Measurements from ENCODE around the gene SCNN1A. TPM values are rescaled to one million over a fixed set of nuclear protein-coding genes. Genes with fewer than 3 reads are reported as not detected.

Gene SCNN1A
- total and polyA plus RNA-seq, 2 of the 13 experiments (the other 11 are each of a cell fraction or from before 2014, with no cell fraction given): 1.5 to 14.6 TPM

DNA sequence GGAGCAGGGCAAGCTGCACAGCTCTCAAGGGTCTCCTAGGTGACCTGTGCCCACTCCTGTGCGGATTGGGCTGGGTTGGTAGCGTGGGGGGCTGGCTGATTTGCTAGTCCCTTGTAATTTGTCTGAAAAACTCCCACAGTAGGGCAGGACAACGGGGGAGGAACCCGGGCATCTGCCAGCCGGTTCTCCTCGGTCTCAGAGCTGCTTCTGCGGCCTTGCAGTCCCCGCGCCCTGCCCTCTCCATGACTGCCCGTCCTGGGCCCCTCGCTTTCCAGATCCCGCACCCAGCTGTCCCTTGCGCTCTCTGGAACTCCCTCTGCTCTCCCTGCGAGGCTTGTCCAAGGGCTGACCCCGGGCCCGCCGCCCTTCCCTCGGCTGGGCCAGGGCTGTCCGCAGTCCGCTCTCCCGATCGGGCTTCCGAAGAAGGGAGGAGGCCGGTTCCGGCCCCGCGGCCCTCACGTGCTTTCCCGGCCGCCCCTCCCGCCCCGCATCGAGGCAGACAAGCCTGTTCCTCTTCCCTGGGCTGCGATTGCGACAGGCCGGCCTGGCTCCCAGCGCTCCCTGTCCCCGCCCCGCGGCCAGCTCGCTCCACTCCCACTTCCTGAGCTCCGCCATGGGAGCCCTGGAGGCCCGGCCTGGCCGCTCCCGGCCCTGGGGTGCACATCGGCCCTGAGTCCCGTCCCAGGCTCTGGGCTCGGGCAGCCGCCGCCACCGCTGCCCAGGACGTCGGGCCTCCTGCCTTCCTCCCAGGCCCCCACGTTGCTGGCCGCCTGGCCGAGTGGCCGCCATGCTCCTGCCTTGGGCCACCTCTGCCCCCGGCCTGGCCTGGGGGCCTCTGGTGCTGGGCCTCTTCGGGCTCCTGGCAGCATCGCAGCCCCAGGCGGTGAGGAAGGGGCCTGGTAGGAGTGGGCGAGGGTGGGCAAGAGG is 8.5 kb upstream of the SCNN1A start, which contains the start of gene LTBR (continued):
- TF ChIP-seq KLF15 (CRISPR knock-in tag; IDR thresholded peaks at IDR 0.05; ENCODE audit: borderline replicate concordance) (peak; percentile 78; the same call in 1 of the 2 replicates), ZNF597 (CRISPR knock-in tag; IDR thresholded peaks at IDR 0.05) (no peak), ARID5B (CRISPR knock-in tag; IDR thresholded peaks at IDR 0.05) (peak; percentile 90), ZBTB33 (CRISPR knock-in tag; IDR thresholded peaks at IDR 0.05) (no peak), THAP9 (CRISPR knock-in tag; IDR thresholded peaks at IDR 0.05; ENCODE audit: borderline replicate concordance) (peak; percentile 99), ARNT (IDR thresholded peaks at IDR 0.05) (no peak), MAFG (CRISPR knock-in tag; IDR thresholded peaks at IDR 0.05) (no peak), ISL2 (CRISPR knock-in tag; IDR thresholded peaks at IDR 0.05) (peak; percentile 81; the same call in 1 of the 2 replicates), ZEB1 (IDR thresholded peaks at IDR 0.05; ENCODE audit: insufficient replicate concordance, low read depth) (peak; percentile 61)
- TF ChIP-seq, protein P1, sequence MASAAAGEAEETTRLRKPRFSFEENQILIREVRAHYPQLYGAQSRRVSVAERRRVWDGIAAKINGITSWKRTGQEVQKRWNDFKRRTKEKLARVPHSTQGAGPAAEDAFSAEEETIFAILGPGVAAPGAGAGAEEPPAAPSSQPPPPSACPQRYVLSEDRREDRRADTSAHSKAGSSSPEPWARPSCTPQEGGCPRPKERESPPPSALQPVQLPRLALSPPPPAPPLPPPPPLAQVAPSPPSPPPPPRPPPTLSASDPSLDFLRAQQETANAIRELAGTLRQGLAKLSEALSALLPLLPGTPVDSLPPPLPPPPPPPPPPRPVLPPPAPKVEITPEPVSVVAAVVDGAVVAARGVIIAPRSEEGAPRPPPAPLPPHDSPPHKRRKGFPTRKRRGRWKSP (CRISPR knock-in tag; IDR thresholded peaks at IDR 0.05): peak; percentile 96
- TF ChIP-seq, protein P2, sequence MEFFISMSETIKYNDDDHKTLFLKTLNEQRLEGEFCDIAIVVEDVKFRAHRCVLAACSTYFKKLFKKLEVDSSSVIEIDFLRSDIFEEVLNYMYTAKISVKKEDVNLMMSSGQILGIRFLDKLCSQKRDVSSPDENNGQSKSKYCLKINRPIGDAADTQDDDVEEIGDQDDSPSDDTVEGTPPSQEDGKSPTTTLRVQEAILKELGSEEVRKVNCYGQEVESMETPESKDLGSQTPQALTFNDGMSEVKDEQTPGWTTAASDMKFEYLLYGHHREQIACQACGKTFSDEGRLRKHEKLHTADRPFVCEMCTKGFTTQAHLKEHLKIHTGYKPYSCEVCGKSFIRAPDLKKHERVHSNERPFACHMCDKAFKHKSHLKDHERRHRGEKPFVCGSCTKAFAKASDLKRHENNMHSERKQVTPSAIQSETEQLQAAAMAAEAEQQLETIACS (CRISPR knock-in tag; IDR thresholded peaks at IDR 0.05): no peak
- TF ChIP-seq, protein P3, sequence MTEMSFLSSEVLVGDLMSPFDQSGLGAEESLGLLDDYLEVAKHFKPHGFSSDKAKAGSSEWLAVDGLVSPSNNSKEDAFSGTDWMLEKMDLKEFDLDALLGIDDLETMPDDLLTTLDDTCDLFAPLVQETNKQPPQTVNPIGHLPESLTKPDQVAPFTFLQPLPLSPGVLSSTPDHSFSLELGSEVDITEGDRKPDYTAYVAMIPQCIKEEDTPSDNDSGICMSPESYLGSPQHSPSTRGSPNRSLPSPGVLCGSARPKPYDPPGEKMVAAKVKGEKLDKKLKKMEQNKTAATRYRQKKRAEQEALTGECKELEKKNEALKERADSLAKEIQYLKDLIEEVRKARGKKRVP (CRISPR knock-in tag; IDR thresholded peaks at IDR 0.05): peak in 1 of 2 experiments; percentile 89; a peak in 2 of 4 replicates

Data from HepG2 (cell line).